CD4-positive, alpha-beta T cell treated with Interleukin-6 for 4 hours (primary cell): Measurements from ENCODE around the gene TIGD1.

Source experiments
- DNase-seq: peaks from one replicate; pipeline ENCODE4 v3.0.0-alpha.2; 2020; ENCODE audit warnings: mixed read lengths

Gene TIGD1

DNA sequence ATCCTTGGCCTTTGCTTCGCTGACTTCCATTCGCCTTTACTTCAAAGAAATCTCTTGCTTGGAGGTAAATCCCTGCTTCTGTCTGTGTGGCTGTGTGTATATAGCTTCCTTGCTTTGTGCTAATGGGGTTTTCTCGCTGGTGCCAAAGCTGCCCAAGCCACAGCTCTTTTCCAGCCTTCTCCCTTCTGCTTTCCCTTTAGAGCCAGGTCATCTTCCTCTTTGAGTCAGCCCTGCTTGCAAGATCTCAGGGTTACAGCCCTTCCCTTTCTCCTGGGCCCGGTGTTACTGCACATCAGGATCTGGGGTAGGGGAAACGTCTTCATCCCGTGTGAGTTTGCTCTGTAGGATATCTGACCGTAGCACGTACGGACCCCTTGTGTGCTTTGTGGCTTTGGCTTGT lies 19.2 kb upstream of the TIGD1 start:
- DNase-seq: no peak

DNA sequence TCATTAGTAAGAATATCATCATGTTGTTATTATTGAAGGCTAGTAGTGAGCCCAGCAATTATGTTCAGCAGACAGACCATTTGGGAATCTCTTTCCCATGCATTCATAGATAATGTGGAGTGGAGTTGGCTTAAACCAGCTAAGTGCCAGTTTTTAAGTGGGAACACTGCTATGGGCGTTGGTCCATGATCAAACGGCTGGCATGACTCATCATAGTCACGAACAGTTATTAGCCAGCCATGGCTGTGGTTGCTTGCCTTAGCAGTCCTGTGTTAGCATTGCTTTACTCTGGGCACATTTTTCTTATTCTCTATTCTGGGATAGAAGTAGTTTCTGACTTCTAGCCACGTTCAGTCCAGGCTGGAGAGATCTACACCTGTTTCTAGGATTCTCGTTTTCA lies 17.8 kb upstream of the TIGD1 start:
- DNase-seq: no peak

DNA sequence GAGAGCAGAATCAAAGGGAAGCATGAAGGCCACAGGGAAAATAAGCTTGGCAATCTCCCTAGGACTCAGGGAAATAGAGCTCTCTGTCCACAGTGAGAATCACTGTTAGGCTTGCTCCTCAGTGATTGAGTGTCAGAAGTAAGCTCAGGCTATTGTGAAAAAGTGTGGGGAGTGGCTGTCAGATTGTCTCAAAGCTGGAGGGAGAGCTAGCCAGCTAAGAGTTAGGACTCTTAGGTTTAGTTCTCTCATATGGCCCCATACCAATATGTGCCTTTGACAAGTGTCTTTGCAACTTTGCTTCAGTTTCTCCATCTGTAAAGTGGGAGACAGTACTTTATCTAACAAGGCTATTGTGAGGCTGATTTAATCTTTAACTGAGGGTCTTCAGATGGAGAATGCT lies 17.4 kb upstream of the TIGD1 start:
- no peak for DNase-seq

DNA sequence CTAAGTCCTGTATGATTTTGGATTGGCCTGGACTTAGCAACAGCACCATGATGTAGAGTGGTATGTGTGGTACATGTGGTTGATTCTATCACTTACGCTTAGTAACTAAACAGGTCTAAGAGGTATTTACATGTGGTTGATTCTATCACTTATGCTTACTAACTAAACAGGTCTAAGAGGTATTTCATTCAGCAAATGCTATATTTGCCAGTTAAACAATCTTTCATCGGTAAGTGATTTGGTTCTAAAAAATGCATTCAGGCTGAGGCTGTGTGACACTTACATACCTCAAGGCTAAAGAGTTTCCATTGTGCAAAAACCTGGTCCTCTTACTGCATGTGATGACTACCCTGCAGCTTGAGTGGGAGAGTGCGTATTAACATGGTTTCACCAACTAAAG lies 13.2 kb upstream of the TIGD1 start:
- DNase-seq: no peak

DNA sequence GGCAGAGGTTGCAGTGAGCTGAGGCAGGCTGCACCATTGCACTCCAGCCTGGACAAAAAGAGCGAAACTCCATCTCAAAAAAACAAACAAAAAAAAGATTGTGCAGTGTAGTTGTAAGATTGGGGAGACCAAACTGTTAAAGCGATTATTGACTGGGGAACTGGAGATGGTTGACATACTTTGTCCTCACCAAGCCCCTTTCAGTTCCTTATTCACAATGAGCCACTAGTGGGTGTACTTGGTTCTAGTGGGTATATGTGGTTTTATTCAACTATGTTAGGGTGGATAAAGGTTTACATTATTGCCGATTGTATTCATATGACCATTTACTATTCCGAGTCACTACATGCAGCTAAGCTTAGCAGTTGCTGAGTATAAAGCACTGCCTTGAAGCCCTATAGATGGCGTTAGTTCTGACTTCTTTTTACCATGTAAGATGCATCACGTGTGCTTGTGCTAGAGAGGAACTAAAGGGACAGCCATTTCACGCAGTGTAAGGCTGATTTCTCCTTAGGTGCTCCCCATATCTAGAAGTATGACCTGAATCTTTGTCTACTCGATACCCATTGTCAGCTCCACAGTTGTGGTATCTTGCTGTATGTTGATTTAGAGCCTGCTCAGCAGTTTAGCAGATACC lies 12.3 kb upstream of the TIGD1 start:
- no peak for DNase-seq

DNA sequence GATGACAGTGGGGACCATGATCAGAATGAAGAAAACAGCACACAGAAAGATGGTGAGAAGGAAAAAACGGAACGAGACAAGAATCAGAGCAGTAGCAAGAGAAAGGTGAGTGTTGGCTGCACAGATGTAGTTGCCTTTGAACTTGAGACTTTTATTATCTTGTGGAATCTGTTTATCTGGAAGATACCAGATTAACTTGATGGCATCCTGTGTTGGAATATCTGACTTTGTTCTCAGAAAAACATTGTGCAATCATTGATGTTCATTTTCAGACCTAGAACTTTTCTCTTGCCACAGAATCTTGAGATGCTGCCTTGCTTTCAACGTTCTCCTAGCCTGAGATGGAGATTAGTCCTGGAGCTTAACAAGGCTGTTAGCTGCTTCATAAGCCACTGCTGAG lies 6.1 kb upstream of the TIGD1 start:
- no peak for DNase-seq

DNA sequence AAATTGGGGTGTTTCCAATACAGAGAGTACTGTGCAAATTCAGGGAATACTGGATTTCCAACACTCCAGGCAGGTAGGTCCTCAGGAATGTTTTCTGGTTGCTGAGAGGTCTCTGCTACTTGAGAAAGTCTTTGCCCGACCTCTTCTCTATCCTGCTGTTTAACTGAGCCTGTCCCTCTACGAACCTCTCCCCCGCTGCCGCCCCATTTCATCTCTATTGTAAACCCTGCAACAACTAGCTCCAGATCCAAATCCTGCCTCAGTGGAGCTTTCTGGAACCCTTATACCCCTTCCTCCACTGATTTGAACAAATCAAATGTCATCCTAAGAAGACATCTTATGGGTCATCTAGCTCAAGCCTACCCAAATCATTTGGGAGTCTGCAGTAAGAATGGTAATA lies 1.4 kb upstream of the TIGD1 start:
- DNase-seq: no peak

DNA sequence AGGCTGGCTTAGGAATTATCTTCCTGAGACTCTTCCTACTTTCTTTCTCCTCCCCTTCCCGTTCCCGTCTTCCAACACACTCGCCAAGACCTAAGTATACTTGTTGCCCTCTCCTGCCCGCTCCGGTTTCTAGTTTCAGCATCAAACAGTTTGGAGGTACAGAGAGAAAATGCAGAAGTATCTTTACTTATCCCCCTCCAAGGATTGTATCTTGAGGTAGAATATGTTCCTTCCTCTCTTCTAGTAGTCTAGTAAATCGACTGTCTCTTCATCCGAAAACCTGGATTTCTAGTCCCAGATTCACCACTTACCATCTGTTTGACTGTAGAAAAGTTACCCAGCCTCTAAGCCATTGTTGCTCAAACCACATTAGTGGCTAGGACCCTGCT lies 887 bp upstream of the TIGD1 start:
- no peak for DNase-seq

DNA sequence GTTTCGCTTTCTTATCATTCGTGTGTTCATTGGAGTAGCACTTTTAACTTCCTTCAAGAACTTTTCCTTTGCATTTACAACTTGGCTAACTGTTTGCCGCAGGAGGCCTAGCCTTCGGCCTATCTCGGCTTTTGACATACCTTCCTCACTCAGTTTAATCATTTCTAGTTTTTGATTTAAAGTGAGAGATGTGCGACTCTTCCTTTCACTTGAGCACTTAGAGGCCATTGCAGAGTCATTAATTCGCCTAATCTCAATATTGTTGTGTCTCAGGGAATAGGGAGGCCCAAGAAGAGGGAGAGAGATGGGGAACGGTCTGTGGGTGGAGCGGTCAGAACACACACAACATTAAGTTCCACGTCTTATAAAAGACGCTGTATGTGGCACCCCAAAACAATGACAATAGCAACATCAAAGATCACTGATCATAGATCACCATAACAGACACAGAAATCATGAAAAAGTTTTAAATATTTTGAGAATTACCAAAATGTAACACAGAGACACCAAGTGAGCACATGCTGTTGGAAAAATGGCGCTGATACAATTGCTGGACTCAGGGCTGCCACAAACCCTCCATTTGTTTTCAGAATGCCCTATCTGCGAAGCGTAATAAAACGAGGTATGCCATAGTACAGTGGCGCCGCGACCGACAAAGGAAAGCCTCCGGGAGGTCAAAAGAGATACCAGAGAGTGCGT lies 553 bp downstream of the TIGD1 start:
- no peak for DNase-seq

DNA sequence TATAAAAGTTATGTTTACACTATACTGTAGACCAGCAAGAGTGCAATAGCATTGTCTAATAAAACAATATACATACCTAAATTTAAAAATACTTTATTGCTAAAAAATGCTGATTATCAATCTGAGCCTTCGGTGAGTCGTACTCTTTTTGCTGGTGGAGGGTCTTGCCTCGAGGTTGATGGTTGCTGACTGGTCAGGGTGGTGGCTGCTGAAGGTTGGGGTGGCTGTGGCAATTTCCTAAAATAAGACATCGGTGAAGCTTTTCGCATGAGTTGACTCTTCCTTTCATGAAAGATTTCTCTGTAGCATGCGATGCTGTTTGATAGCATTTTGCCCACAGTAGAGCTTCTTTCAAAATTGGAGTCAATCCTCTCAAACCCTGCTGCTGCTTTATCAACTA lies 2.4 kb downstream of the TIGD1 start:
- DNase-seq: no peak

DNA sequence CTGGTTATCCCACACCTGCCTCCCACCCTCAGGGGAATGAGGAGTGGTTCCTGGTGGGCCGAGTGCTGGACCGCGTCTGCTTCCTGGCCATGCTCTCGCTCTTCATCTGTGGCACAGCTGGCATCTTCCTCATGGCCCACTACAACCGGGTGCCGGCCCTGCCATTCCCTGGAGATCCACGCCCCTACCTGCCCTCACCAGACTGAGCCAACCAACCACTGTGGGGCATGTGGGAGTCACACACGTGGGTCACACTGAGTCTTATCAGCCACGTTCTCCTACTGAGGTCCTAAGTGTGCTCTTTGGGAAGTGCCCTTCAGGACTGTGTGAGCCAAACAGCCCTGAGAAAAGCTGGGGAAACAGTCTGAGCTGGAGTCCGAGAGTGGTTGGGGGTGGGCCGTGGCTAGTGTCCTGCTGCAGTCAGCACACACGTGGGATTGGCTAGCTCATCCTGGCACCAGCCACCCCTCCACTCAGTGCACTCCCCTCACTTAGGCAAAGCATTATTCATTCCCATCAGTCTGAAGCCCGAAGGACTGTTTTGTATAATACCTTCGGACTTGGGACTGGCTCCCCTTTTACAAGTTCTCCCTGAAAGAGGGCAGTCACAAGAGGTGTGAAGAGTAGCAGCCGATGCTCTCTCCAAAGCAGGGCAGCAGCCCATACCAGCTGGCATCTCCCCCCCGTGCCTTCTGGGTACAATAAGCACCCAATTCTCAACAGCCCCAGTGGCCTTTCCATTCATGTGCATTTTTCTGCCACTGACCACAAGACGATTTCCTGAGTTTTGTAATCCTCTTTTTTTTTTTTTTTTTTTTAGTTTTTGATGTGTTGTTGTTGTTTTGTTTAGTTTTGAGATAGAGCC lies 4.6 kb downstream of the TIGD1 start:
- no peak for DNase-seq

DNA sequence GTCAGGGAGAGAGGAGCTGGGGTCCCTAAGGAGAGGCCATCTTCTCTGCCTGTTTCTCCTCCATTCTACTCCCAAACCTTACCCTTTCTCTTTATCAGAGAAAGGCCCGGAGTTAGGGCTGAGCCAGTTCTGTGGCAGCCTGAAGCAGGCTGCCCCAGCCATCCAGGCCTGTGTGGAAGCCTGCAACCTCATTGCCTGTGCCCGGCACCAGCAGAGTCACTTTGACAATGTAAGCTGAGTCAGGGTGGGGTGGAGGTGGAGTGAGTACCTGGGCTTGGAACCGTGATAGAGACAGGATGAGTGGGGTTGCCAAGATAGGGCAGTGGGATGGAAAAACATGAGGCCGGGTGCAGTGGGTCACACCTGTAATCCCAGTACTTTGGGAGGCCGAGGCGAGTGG lies 5.7 kb downstream of the TIGD1 start:
- DNase-seq: no peak

DNA sequence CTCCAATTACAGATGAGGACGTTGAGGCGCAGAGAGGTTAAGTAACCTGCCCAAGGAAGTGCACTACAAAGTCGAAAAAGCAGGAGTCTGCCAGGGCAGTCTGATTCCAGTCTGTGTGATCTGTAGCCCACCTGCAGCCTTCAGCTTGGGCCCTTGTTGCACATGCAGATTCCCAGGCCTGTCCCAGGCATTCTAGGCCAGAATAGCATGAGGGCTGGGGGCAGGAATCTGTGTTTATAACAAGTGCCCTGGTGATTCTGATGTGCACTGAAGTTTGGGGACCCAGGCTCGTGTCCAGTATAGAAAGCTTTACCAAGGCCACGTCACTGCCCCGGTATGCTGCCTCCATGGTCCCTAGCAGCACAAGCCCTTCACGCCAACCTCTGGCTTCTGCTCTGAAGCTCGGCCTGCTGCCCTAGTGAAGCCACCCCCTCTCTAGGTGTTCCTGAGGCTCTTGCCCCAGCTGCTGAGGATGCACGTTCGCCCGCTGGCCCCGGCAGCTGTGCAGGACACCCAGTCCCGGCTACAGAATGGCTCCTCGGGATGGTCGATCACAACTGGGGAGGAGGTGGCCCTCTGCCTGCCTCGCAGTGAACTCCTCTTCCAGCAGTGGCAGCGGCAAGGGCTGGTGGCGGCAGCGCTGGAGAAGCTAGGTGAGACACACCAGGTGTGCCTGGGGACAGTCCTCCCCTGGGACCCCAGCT lies 6.3 kb downstream of the TIGD1 start:
- no peak for DNase-seq

DNA sequence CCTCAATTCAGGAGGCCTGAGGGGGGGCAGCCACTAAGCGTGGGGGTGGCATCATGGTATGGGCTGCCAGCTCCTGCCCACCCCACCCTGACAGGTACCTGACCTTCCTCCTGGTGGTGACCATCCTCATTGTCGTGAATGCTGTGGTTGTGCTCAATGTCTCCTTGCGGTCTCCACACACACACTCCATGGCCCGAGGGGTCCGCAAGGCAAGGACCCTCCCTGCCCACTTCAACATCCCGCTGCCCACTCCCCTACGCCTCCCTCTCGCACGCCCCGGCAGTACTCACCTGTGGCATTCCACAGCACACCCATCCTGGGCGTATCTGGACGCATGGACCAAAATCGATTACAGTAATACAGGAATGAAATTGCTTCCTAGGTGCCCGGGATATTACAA lies 6.9 kb downstream of the TIGD1 start:
- DNase-seq: no peak

DNA sequence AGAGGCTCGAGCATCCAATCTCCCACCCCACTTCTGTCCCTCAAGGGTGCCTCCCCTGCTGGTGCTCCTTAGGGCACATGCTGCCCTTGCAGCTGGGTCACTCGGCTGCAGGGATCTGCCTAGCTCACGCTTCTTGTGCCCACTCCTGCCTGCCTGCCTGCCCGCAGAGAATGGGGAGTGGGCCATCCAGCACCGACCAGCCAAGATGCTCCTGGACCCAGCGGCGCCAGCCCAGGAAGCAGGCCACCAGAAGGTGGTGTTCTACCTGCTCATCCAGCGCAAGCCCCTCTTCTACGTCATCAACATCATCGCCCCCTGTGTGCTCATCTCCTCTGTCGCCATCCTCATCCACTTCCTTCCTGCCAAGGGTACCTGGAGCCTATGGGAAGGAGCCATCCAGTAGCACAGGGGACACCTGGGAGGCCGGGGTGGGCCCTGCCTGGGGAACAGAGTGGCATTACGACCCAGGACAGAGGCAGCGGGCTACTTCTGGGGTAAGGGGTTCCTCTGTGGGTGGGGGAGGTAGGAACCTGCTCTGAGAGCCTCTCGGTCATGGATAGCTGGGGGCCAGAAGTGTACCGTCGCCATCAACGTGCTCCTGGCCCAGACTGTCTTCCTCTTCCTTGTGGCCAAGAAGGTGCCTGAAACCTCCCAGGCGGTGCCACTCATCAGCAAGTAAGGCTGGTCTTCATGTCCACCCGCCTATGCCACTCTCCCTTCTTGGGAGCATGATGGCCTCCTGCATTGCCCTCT lies 7.5 kb downstream of the TIGD1 start:
- no peak for DNase-seq

DNA sequence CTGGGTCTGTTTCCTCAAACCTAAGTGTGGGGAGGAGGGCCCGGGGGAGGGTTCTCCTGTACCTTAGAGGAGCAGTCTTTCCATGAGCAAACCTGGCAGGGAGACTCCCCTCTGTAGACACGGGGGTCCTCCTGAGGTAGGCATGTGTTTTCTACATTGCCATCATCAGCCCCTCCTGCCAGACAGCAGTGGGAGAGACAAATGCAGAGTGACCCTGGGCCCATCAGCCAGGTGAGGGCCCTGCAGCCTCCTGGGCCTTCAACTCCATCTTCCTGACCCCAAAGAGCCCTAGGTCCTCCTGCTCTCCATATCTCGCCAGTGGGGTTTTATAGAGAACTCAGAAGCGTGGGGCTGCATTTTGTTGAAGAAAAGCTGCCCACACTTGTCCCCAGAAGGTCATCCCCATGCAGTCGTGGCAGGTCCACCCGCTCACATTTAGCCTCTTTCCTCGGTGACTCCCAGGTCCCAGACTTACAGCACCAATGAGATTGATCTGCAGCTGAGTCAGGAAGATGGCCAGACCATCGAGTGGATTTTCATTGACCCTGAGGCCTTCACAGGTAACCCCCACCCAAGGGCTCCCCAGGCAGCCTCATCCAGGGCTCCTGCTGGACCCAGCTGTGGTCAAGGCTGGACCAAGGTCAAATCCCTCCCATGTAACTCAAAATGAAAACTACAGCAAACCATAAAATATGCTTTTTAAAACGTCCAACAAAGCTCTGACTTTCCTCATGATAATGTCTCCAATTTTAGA lies 8.2 kb downstream of the TIGD1 start:
- DNase-seq: no peak

DNA sequence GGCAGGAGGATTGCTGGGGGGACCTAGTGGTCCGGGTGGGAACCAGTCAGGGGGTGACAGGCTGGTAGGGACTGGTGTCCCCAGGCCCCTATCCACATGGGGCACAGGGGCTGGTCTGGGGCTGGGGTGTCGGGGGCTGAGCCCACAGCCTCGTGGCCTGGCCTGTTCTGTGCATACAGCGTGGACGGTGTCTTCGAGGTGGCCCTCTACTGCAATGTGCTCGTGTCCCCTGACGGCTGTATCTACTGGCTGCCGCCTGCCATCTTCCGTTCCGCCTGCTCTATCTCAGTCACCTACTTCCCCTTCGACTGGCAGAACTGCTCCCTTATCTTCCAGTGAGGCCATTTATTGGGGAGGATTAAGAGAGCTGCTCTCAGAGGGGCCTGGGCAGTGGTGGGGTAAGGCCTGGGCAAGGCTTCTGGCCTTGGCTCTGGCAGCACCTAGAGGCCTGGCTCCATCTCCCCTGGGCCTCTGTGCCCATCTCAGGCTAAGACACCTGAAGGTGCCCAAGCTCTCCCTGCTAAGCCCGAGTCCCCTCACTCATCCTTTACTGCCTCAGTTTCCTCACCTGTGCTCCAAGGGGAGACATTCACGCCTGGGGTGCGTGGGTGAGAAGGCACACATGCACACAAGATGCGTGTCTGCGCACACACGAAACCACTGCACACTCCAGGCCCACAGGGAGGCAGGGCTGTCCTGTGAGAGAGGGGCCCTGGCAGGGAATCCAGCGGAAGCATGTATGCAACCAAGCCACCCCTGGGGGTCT lies 9.0 kb downstream of the TIGD1 start:
- no peak for DNase-seq

DNA sequence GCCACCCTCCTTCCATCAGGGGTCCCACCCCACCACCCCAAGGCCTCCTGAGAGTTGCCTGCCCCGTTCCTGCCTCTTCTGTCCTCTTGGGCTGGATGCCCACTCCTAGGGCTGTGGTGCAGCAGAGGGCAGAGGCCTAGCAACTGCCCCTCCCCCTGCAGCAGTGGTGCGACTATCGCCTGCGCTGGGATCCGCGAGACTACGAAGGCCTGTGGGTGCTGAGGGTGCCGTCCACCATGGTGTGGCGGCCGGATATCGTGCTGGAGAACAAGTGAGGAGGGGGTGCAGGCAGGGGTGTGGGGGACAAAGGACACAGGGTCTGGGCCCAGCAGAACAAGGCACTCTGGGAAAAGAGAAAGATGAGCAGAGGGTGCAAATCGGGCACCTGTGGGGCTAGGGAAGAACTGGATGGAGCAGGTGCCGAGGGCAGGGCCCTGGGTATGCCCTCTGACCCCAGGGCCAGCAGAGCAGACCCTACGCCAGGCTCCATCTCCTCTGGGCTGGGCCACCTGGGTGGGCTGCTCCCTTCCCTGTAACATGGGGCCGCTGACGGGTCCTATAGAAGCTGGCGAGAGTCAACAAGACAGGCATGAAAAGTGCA lies 9.8 kb downstream of the TIGD1 start:
- DNase-seq: no peak

DNA sequence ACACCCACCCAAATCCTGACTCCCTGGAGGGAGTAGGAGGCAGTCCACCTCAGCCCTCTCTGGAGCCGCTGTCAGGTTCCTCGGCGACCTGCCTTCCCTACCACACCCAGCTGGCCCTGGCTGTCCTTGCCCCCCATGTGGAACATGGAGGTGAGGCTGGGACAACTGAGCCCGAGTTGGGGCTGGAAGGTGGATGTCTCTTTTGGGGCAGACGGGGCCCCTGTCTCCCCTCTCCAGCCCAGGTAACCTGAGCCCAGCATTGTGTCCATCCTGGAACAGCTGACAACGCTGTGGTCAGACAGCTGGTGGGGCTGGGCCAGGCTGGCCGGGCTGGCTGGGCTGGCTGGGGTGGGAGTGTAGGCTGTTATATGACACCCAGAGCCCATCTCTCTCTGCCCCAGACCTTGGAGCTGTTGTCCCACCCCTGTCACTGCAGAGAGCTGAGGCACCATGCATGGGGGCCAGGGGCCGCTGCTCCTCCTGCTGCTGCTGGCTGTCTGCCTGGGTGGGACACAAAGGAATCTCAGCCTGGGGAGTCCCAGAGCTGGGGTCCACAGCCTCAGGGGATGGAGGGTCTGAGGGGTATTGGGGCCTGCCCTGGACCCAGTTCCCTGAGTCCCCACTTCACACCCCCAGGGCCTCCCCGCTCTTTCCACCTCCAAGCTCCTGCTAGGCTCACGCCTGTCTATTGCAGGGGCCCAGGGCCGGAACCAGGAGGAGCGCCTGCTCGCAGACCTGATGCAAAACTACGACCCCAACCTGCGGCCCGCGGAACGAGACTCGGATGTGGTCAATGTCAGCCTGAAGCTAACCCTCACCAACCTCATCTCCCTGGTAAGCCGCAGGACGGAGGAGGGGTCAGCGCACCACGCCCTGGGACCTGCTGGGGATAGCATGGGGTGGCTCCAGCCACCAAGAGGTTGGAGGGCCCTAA lies 10.8 kb downstream of the TIGD1 start, which contains the start of gene CHRNG:
Gene CHRNG (plus strand): TSS at position 395 of the 934 bp plus-strand sequence. CDS start 56 bp downstream, at position 451.
- no peak for DNase-seq
